HEK293 (cell line): Measurements from ENCODE around the gene EDEM2.

Experiments used
- CTCF ChIA-PET: fragments of 350-600 bp; formaldehyde crosslinking; extraction: SDS; loops from one replicate; lab custom pipeline; 2021; ENCODE audit warnings: antibody characterized with exemption; lab: Yijun Ruan, JAX
- POLR2A ChIA-PET: fragments of 300-600 bp; formaldehyde crosslinking; extraction: SDS; loops from one replicate; lab custom pipeline; 2020; ENCODE audit warnings: antibody characterized with exemption, inconsistent platforms; lab: Yijun Ruan, JAX
- H3K27ac ChIP-seq: fragments of 200-500 bp; sonication (Bioruptor generic); 2 replicates; pipeline ENCODE4 v1.5.1; 2014; ENCODE audit warnings: low read depth, low read length, control low read depth, inconsistent platforms; ENCODE audit errors: extremely low read depth
- H3K36me3 ChIP-seq, 2 experiments: fragments of 200-500 bp in 1 of 2; sonication (Bioruptor generic) in 1 of 2; 1 replicate in 1 of 2; 2 replicates in 1 of 2; pipeline ENCODE4 v1.5.1; 2014 to 2017; ENCODE audit warnings: inconsistent platforms in 2 of 2, low read length in 2 of 2; ENCODE audit not compliant: control insufficient read depth in 2 of 2, insufficient read depth in 1 of 2
- H3K4me1 ChIP-seq: fragments of 200-500 bp; sonication (Bioruptor generic); 2 replicates; pipeline ENCODE4 v1.5.1; 2014; ENCODE audit warnings: mild to moderate bottlenecking, low read length, inconsistent platforms; ENCODE audit not compliant: control insufficient read depth, insufficient read depth
- H3K4me3 ChIP-seq: 2 replicates; pipeline ENCODE4 v1.5.1; 2011; ENCODE audit warnings: low read depth, mild to moderate bottlenecking, control low read depth, low read length, moderate library complexity
- H3K9me3 ChIP-seq: fragments of 200-500 bp; sonication (Bioruptor generic); 2 replicates; pipeline ENCODE4 v1.5.1; 2014; ENCODE audit warnings: low read depth, low read length, inconsistent platforms; ENCODE audit not compliant: control insufficient read depth, insufficient read depth
- EGR2 ChIP-seq: fragments of 450-650 bp; formaldehyde crosslinking; IDR thresholded peaks from 2 replicates; pipeline ENCODE4 v1.5.1; 2016; ENCODE audit warnings: low read depth, missing biosample characterization, missing genetic modification characterization
- PATZ1 ChIP-seq: fragments of 450-650 bp; formaldehyde crosslinking; IDR thresholded peaks from 2 replicates; pipeline ENCODE4 v1.5.1; 2016; ENCODE audit warnings: missing biosample characterization, missing genetic modification characterization
- PRDM10 ChIP-seq: fragments of 450-650 bp; formaldehyde crosslinking; IDR thresholded peaks from 2 replicates; pipeline ENCODE4 v1.5.1; 2016; ENCODE audit warnings: missing biosample characterization, missing genetic modification characterization
- SCRT1 ChIP-seq: fragments of 450-650 bp; formaldehyde crosslinking; IDR thresholded peaks from 2 replicates; pipeline ENCODE4 v1.5.1; 2016; ENCODE audit warnings: missing biosample characterization, missing genetic modification characterization, borderline replicate concordance
- SCRT2 ChIP-seq: fragments of 450-650 bp; formaldehyde crosslinking; IDR thresholded peaks from 2 replicates; pipeline ENCODE4 v1.5.1; 2016; ENCODE audit warnings: missing biosample characterization, missing genetic modification characterization
- SP7 ChIP-seq: fragments of 450-650 bp; formaldehyde crosslinking; IDR thresholded peaks from 2 replicates; pipeline ENCODE4 v1.5.1; 2016; ENCODE audit warnings: missing biosample characterization, missing genetic modification characterization
- ZBTB11 ChIP-seq: fragments of 450-650 bp; formaldehyde crosslinking; conservative IDR thresholded peaks from 2 replicates; pipeline ENCODE4 v1.5.1; 2016; ENCODE audit warnings: low read depth, missing biosample characterization, missing genetic modification characterization
- ZNF18 ChIP-seq: fragments of 450-650 bp; formaldehyde crosslinking; IDR thresholded peaks from 2 replicates; pipeline ENCODE4 v1.5.1; 2016; ENCODE audit warnings: missing biosample characterization, missing genetic modification characterization
- ZNF2 ChIP-seq: fragments of 450-650 bp; formaldehyde crosslinking; IDR thresholded peaks from 2 replicates; pipeline ENCODE4 v1.5.1; 2016; ENCODE audit warnings: missing biosample characterization, missing genetic modification characterization
- ZNF391 ChIP-seq: fragments of 450-650 bp; formaldehyde crosslinking; IDR thresholded peaks from 2 replicates; pipeline ENCODE4 v1.5.1; 2016; ENCODE audit warnings: low read depth, missing biosample characterization, missing genetic modification characterization, borderline replicate concordance
- ZNF423 ChIP-seq: fragments of 450-650 bp; formaldehyde crosslinking; IDR thresholded peaks from 2 replicates; pipeline ENCODE4 v1.5.1; 2016; ENCODE audit warnings: missing biosample characterization, missing genetic modification characterization
- ZNF629 ChIP-seq: fragments of 450-650 bp; formaldehyde crosslinking; IDR thresholded peaks from 2 replicates; pipeline ENCODE4 v1.5.1; 2017; ENCODE audit warnings: missing biosample characterization, missing genetic modification characterization
- ZNF701 ChIP-seq: fragments of 450-650 bp; formaldehyde crosslinking; IDR thresholded peaks from 2 replicates; pipeline ENCODE4 v1.5.1; 2016; ENCODE audit warnings: missing biosample characterization, missing genetic modification characterization
- ZNF747 ChIP-seq: fragments of 450-650 bp; formaldehyde crosslinking; IDR thresholded peaks from 2 replicates; pipeline ENCODE4 v1.5.1; 2016; ENCODE audit warnings: missing biosample characterization, missing genetic modification characterization

Gene EDEM2

GRCh38 chr20:35131934-35132333 is 15.2 kb downstream of the EDEM2 start (continued):
- TF ChIP-seq PATZ1 (tag by site-specific recombination) (no peak), EGR2 (tag by site-specific recombination) (no peak), ZNF391 (no peak), ZNF701 (tag by site-specific recombination) (no peak)
- TF ChIP-seq, all 188 proteins: peak for 0

GRCh38 chr20:35129647-35130069 is 17.5 kb downstream of the EDEM2 start:
- H3K27ac ChIP-seq, result no peak overlapping the region
- CTCF ChIA-PET, result no interaction called here

GRCh38 chr20:35125753-35126152 is 21.4 kb downstream of the EDEM2 start:
- Histone ChIP-seq H3K36me3 (peaks cover 0 to 38% of the 10 kb centered on the region in 2 experiments; a peak in 1 of 3 replicates), H3K4me3 (no peak overlapping the region), H3K27ac (no peak overlapping the region), H3K4me1 (no peaks in the 10 kb centered on the region), H3K9me3 (no peaks in the 10 kb centered on the region)
- CTCF ChIA-PET, result interaction anchor here (2.3 kb wide), 1 partner anchor 19 kb away, joined by 8 read pairs; no protein-coding TSS in a partner anchor
- TF ChIP-seq ZNF2 (tag by site-specific recombination), result no peak
- peak; percentile 75; the same call in 1 of the 2 replicates for TF ChIP-seq SCRT2 (tag by site-specific recombination)
- TF ChIP-seq ZNF747 (tag by site-specific recombination), result no peak
- TF ChIP-seq ZBTB11 (tag by site-specific recombination), result no peak
- TF ChIP-seq SCRT1, result peak; percentile 56; the same call in 1 of the 2 replicates
- POLR2A ChIA-PET, result interaction anchor here (1.1 kb wide), 1 partner anchor 159 kb away, joined by 6 read pairs; the partner anchor contains the start of gene EIF6

More at GRCh38 chr20:35129647-35130069, 17.5 kb downstream of the EDEM2 start:
- Histone ChIP-seq H3K9me3 (no peaks in the 10 kb centered on the region), H3K4me3 (no peak overlapping the region)
- TF ChIP-seq SP7 (tag by site-specific recombination) (peak; percentile 51; the same call in 1 of the 2 replicates), ZNF629 (peak; percentile 55; the same call in 1 of the 2 replicates), ZNF423 (tag by site-specific recombination) (no peak), PRDM10 (peak; percentile 78), ZNF18 (no peak)
- TF ChIP-seq, all 188 proteins: peak for 3
- Histone ChIP-seq H3K36me3 (peaks cover 0 to 35% of the 10 kb centered on the region in 2 experiments; a peak in 1 of 3 replicates), H3K4me1 (no peaks in the 10 kb centered on the region)
- POLR2A ChIA-PET, result no interaction called here
